ENCODE results near the gene ACOX1.

The ACOX1 gene

DNA sequence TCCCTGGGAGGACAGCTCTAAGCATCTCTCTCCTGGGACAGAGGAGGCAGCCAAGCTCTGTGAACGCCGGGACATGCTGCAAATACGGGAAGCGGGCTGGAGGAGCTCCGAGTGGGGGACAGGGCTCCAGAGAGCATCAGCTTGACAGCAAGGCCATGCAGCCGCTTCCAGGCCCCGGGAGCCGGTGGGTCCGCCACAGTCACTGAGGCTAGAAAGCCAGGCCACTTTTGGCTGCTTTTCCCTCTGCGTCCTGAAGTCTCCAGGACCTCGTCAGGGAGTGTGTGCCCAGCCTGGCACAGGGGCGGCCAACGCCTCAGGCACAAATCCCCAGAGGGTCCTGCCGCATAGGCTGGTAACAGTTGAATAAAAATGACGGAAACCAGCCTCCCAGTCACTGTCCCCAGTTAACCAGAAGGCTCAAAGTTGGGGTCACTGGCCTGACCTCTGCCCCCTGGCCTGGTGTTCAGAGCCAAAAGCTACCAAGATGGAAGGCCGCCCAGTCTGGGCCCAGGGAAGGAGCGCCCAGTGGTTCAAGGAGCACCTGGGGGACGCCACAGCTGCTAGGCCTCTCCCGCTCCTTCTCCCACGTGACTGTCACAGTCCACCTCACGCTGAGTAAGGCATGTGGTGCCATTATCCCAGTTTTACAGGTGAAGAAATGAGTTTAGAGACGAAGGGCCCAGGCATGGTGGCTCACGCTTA is 79.0 kb downstream of the ACOX1 start:
- H3K9ac ChIP-seq (ENCODE audit: low read depth, low read length, poor library complexity, severe bottlenecking): no peak overlapping the region
- no peak overlapping the region for H2AFZ ChIP-seq (ENCODE audit: low read length)
- no peaks in the 10 kb centered on the region for H3K9me3 ChIP-seq (ENCODE audit: insufficient read depth, low read depth, low read length)
- H3K79me2 ChIP-seq (ENCODE audit: insufficient read depth, low read length): peaks cover 48% of the 10 kb centered on the region
- peaks cover 6% of the 10 kb centered on the region for H4K20me1 ChIP-seq (ENCODE audit: insufficient read depth, low read length, poor library complexity, severe bottlenecking)
- peaks cover 5% of the 10 kb centered on the region for H3F3A ChIP-seq (ENCODE audit: low read depth)
- H3K4me3 ChIP-seq (ENCODE audit: low read length, poor library complexity, severe bottlenecking): no peak overlapping the region
- no peak overlapping the region for H3K4me2 ChIP-seq (ENCODE audit: low read depth, low read length, poor library complexity, severe bottlenecking)
- H3K36me3 ChIP-seq (ENCODE audit: insufficient read depth, low read length): peaks cover 28% of the 10 kb centered on the region; the same call in 1 of the 2 replicates
- peaks cover 30% of the 10 kb centered on the region for H3K4me1 ChIP-seq (ENCODE audit: insufficient read depth, low read length, poor library complexity, severe bottlenecking)
- TF ChIP-seq, protein P1, sequence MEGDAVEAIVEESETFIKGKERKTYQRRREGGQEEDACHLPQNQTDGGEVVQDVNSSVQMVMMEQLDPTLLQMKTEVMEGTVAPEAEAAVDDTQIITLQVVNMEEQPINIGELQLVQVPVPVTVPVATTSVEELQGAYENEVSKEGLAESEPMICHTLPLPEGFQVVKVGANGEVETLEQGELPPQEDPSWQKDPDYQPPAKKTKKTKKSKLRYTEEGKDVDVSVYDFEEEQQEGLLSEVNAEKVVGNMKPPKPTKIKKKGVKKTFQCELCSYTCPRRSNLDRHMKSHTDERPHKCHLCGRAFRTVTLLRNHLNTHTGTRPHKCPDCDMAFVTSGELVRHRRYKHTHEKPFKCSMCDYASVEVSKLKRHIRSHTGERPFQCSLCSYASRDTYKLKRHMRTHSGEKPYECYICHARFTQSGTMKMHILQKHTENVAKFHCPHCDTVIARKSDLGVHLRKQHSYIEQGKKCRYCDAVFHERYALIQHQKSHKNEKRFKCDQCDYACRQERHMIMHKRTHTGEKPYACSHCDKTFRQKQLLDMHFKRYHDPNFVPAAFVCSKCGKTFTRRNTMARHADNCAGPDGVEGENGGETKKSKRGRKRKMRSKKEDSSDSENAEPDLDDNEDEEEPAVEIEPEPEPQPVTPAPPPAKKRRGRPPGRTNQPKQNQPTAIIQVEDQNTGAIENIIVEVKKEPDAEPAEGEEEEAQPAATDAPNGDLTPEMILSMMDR (conservative IDR thresholded peaks at IDR 0.05; ENCODE audit: low read length): no peak
- no peak for TF ChIP-seq EZH2phosphoT487 (IDR thresholded peaks at IDR 0.05; ENCODE audit: borderline replicate concordance)
- H3K9me2 ChIP-seq (replicated peaks; ENCODE audit: low read depth, low read length): no peaks in the 10 kb centered on the region
- H3K27me3 ChIP-seq (ENCODE audit: insufficient read depth, low read length, poor library complexity, severe bottlenecking): no peaks in the 10 kb centered on the region

- H3K9ac ChIP-seq (ENCODE audit: low read depth, low read length, poor library complexity, severe bottlenecking): no peak overlapping the region
- H3K9me3 ChIP-seq (ENCODE audit: insufficient read depth, low read depth, low read length): no peaks in the 10 kb centered on the region
- peaks cover 28% of the 10 kb centered on the region; the same call in 1 of the 2 replicates for H3K36me3 ChIP-seq (ENCODE audit: insufficient read depth, low read length)
- H3K9me2 ChIP-seq (replicated peaks; ENCODE audit: low read depth, low read length): no peaks in the 10 kb centered on the region
- peaks cover 5% of the 10 kb centered on the region for H3F3A ChIP-seq (ENCODE audit: low read depth)
- no peak overlapping the region for H2AFZ ChIP-seq (ENCODE audit: low read length)
- peaks cover 32% of the 10 kb centered on the region for H3K4me1 ChIP-seq (ENCODE audit: insufficient read depth, low read length, poor library complexity, severe bottlenecking)
- H3K79me2 ChIP-seq (ENCODE audit: insufficient read depth, low read length): peaks cover 51% of the 10 kb centered on the region
- TF ChIP-seq, protein P1 (conservative IDR thresholded peaks at IDR 0.05; ENCODE audit: low read length): no peak
- no peak for TF ChIP-seq EZH2phosphoT487 (IDR thresholded peaks at IDR 0.05; ENCODE audit: borderline replicate concordance)
- H3K4me2 ChIP-seq (ENCODE audit: low read depth, low read length, poor library complexity, severe bottlenecking): no peak overlapping the region
- H4K20me1 ChIP-seq (ENCODE audit: insufficient read depth, low read length, poor library complexity, severe bottlenecking): peaks cover 4% of the 10 kb centered on the region
- H3K4me3 ChIP-seq (ENCODE audit: low read length, poor library complexity, severe bottlenecking): no peak overlapping the region
- no peaks in the 10 kb centered on the region for H3K27me3 ChIP-seq (ENCODE audit: insufficient read depth, low read length, poor library complexity, severe bottlenecking)
Measured at GRCh38 chr17:75899353-75899752, 79.6 kb downstream of the ACOX1 start.

DNA sequence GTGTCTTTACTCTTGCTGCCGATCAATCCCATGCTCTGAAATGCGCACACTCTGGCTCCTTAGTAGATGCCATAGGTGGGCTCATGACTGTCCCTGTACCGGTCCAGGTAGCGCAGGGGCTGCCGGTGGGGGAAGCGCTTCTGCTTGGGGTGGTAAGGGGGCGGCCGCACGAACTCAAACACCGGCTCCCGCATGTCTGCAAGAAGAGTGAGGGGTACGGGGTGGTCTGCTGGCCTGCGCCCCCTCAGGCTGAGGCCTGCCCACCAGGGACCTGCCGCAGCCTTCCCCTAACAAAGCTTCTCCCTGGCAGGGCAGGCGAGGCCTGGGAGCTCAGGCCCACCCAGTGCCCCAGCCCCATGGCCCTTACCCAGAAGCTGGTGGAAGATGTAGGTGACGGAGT is 80.2 kb downstream of the ACOX1 start:
- Histone ChIP-seq H4K20me1 (ENCODE audit: insufficient read depth, low read length, poor library complexity, severe bottlenecking) (no peaks in the 10 kb centered on the region), H3K79me2 (ENCODE audit: insufficient read depth, low read length) (peaks cover 50% of the 10 kb centered on the region), H3K9me3 (ENCODE audit: insufficient read depth, low read depth, low read length) (no peaks in the 10 kb centered on the region), H3K4me3 (ENCODE audit: low read length, poor library complexity, severe bottlenecking) (no peak overlapping the region), H2AFZ (ENCODE audit: low read length) (no peak overlapping the region), H3K9ac (ENCODE audit: low read depth, low read length, poor library complexity, severe bottlenecking) (no peak overlapping the region), H3K27me3 (ENCODE audit: insufficient read depth, low read length, poor library complexity, severe bottlenecking) (no peaks in the 10 kb centered on the region), H3F3A (ENCODE audit: low read depth) (peaks cover 5% of the 10 kb centered on the region), H3K36me3 (ENCODE audit: insufficient read depth, low read length) (peaks cover 28% of the 10 kb centered on the region; the same call in 1 of the 2 replicates), H3K9me2 (replicated peaks; ENCODE audit: low read depth, low read length) (no peaks in the 10 kb centered on the region), H3K4me1 (ENCODE audit: insufficient read depth, low read length, poor library complexity, severe bottlenecking) (peaks cover 32% of the 10 kb centered on the region), H3K4me2 (ENCODE audit: low read depth, low read length, poor library complexity, severe bottlenecking) (no peak overlapping the region)
- TF ChIP-seq, protein P1 (conservative IDR thresholded peaks at IDR 0.05; ENCODE audit: low read length): no peak
- no peak for TF ChIP-seq EZH2phosphoT487 (IDR thresholded peaks at IDR 0.05; ENCODE audit: borderline replicate concordance)
